ENCODE data around the gene SGCB. TPM values are rescaled to one million over a fixed set of nuclear protein-coding genes. Genes with fewer than 3 reads are reported as not detected.

The SGCB gene
- total RNA-seq, 2 experiments from 2014 or later: 14.1 to 14.4 TPM

GRCh38 chr4:52032005-52032404 lies 6.1 kb downstream of the SGCB start:
- CTCF ChIA-PET: no interaction called here
- POLR2A ChIA-PET: no interaction called here

DNA sequence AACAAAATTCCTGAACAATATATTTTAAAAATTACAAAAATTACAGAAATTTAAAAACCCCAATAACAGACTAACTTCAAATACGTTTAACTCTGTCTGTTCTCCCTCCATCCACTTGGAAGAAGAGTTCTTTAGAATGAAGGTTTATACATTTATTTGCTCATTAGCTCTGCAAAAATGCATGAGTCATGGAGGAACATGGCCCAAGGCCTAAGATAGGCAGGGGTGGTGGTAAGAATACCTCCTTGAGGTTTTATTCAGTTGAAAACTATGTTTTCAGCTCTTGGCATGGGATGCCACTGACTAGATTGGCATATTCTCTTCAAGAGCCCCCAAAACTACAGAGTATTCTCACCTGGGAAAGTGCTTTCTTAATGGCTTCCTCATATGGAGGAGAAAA lies 9.1 kb downstream of the SGCB start:
- CTCF ChIA-PET: interaction anchor here (1.5 kb wide), 1 partner anchor 9 kb away, joined by 3 read pairs; no protein-coding TSS in a partner anchor
- POLR2A ChIA-PET: no interaction called here

DNA sequence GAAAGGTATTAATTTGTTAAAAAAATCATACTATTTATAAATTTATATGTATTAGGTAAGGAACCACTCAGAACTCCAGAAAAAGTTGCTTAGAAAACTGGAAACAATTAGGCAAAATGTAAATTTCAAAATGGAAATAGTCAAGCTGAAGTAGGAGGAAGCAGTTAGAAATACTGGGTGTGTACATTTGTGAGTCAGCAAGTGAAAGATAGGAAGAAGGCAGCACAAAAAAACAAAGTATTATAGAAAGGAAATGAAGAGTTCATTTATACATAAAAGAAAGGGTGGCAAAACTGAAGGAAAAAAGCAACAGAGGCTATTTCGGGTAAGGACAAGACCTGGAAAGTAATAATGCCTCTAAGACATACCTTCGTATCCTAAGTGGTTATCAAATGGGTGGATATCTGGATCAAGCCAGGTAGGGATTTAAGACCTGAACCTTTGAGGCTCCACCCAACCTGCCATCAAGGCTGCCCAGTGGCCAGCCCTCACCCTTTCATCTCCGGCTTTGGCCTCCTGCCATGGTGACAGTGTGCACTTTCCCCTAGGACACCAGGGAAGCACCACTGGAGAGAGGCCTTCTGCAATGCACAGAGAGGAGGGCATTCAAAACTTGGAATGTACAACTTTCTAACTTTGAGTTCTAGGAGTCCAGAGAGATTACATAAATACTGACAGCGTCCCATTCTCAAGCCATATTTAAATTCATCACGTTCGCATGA lies 18.0 kb downstream of the SGCB start, which contains the start of gene LRRC66:
TSS of gene LRRC66 (minus strand) at position 428 of the 722 bp plus-strand sequence. CDS start 2,750 bp downstream, outside the sequence.
- ChIA-PET CTCF (interaction anchor here (0.7 to 1.2 kb wide), 3 partner anchors 9 to 124 kb away, joined by 3 read pairs; no protein-coding TSS in a partner anchor), POLR2A (no interaction called here)

DNA sequence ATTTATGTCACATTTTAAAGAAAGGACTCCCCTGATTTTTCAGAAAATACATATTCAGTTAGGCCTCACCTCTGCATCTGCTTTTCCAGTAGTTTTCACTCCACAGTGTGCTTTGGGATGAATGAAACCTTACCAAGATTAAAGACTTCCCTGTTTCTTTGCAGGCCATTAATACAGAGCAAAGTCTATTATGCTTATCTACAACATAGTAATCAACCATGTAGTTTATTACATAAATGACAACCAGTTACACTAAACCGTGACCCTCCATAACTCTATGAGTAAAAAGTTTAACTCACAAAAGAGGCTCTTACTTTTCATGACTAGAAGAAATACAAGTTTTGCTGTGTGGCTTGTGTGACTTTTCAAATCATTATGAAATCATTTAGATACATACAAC lies 20.3 kb downstream of the SGCB start:
- ChIA-PET CTCF (no interaction called here), POLR2A (no interaction called here)

DNA sequence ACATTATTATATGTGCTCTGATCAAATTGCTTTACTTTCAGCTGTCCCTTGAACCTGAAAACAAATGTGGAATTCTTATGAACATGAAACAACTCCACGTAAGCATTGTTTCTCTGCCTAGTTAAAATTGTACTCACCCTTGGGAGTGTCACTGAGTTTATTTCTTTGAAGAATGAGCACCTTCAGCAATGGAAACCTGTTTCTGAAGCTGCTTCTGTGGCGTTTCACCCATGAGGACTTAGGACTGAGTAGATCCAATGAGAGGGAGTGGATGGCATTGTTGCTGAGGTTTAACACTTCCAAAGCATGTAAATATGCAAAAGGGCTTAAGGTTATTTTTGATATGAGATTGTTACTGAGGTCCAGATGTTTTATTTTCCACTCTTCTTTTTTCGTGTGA lies 21.1 kb downstream of the SGCB start:
- POLR2A ChIA-PET: interaction anchor here (0.6 kb wide), 1 partner anchor 31 kb away, joined by 3 read pairs; no protein-coding TSS in a partner anchor
- CTCF ChIA-PET: no interaction called here

- ChIA-PET POLR2A (no interaction called here), CTCF (no interaction called here)
These were observed 22.7 kb downstream of the SGCB start for GRCh38 chr4:52015366-52015765.

DNA sequence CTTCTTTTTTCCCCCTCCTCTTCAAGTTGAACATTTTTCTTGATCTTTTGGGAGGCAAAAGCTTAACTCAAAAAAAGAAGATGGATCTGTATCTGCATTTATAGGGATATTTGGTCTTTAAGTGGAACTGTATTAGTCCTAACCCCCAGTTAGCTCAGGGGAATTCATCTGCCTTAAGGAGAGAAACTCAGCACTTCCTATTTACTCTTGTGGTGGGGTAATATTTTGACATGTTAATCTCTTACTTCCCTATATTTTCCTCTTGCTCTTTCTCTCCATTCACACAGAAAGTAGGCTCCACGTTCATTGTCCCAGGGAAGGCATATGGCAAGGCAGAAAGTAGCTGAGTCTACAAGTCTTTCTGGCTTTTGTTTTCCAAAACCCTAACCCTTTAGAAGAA lies 23.2 kb downstream of the SGCB start:
- CTCF ChIA-PET: no interaction called here
- POLR2A ChIA-PET: no interaction called here

- ChIA-PET CTCF (no interaction called here), POLR2A (no interaction called here)
These were observed 25.4 kb downstream of the SGCB start for GRCh38 chr4:52012651-52013050.

DNA sequence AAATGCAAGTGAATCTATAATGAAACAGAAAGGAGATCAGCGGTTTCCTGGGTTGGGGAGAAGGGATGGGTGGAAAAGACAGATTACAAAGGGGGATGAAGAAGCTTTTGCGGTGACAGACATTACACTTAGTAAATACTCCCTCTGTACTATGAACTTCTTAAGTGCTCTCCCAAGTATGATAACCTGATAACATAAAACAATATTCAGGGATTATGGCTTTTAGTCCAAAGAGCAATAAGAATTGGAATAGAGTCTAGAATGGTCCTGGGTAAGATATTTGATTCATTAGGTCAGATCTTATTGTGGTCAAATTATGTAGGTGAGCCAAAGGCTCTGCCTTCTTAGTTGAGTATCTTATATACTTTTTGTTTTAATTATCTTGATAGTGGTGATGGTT lies 27.1 kb downstream of the SGCB start:
- ChIA-PET POLR2A (no interaction called here), CTCF (no interaction called here)

DNA sequence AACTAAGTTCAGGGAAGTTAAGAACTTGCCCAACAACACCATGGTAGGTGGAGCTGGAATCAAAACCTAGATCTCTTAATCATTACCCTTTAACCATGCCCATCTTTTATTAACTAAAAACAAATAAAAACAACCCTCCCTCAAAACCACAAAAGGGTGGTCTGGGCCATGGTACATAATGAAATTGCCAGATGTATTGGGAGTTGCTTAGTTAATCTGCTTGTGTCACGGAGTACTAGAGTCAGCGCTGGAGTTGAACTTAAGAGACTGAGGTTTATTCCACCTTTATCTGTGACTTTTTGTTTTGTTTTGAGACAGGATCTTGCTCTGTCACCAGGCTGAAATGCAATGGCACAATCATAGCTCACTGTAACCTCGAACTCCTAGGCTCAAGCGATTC lies 31.2 kb downstream of the SGCB start:
- CTCF ChIA-PET: no interaction called here
- POLR2A ChIA-PET: no interaction called here

GRCh38 chr4:52005604-52006273 lies 32.4 kb downstream of the SGCB start:
- ChIA-PET CTCF (no interaction called here), POLR2A (no interaction called here)

- POLR2A ChIA-PET: no interaction called here
These were observed 33.7 kb downstream of the SGCB start for GRCh38 chr4:52004414-52004813.

DNA sequence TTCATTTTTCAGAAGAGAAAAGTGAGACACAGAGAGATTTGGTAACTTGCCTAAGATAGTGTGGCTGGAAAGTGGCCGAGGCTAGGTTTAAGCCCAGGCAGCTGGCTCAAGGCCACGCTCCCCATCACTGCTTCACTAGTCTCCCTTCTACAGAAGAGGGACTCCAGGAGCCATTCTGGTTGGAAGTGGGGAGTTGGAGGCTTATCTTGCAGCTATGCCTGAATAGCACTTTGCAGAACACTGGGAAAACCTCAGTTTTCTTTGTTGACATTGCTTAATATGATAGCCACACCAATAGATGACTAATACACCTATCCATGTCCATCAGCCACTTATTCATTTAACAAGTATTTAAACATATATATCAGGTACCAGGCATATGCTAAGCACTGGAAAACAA lies 36.5 kb downstream of the SGCB start:
- ChIA-PET CTCF (no interaction called here), POLR2A (no interaction called here)

More at GRCh38 chr4:52004414-52004813, 33.7 kb downstream of the SGCB start:
- CTCF ChIA-PET: interaction anchor here (0.7 kb wide), 1 partner anchor 1491 kb away, joined by 3 read pairs; no protein-coding TSS in a partner anchor

DNA sequence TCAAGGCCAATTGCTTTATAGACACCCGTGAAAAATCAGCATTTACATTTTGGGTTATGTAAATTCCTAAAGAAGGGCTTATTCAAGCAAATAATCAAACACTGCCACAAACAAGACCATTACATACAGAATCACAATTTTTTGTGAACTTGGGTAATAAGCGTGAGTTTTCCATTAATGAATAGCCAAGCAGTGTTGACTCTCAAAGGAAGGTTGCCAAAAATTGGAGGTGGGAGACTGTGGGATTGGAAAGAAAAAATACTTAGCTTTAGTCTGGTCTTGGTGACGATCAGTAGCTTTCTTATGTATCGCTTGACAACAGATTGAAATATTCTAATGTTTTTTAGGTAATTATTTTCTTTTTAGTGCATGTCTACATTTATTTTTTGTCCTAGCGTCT lies 38.8 kb downstream of the SGCB start:
- POLR2A ChIA-PET: no interaction called here
- CTCF ChIA-PET: no interaction called here

DNA sequence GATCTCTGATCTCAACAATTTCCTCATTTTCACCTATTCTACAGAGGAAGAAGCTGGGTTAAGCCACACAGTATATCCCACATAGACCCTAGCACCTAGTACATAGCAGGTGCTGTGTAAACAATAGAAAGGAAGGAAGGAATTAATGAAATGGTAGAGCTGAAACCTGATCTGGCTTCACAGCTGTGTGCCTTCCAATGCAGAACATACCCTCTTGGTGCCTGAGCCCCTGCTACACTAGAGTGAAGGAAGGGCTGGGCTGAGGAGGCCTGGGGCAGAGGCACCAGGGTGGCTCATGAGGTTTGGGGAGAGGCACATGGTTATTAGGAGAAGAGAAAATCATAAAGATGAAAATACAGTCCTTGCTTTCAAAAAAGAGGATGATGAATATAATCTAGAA lies 39.3 kb downstream of the SGCB start:
- ChIA-PET CTCF (no interaction called here), POLR2A (no interaction called here)

DNA sequence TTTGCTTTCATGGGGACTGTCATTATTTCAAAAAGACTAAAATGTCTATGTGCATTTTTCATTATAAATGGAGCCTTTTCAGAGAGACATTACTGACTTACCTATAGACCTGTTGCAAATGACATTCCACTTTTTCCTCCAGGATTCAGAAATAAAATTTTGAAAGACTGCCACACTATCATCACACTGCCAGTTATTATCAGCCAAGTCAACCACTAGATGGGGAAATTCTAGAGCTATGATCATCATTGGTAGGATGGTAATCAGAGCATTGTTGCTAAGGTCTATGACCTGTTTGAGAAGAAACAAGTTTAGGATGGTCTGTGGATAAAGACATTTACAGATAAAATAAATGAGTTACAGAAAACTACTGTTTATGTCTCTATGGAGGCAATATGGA lies 40.5 kb downstream of the SGCB start:
- ChIA-PET POLR2A (no interaction called here), CTCF (no interaction called here)

DNA sequence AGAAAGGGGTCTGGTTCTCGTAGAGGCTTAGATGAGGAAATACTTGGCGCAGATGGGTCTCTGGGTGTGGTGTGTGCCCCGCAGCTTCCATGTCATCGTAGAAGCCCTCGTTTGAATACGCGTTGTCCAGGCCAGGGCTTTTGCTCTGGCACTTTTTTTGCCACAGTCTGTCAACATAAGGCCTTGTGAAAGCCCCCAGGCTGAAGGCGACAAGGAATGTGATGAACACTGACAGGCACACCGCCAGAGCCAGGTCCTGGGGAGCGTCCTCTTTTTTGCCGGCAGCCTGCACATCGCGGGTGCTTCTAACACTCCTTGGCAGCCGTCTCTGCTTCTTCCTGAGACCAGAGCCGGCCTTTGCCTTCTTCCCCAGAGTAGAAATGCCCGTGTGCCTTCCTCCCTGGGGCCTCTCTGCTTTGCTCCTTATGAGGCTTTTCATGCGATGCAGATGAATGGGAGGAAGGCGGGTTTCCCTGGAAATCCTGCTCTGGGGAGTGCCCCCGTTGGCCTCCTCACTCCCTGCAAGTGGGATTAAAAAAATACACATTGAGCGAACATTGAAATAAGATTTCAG lies 42.4 kb downstream of the SGCB start:
- ChIA-PET CTCF (no interaction called here), POLR2A (no interaction called here)
